CD4-positive, alpha-beta T cell treated with Interleukin-6 at 100 ng/mL for 8 hours (primary cell): ENCODE data around the gene TMPRSS11A.

Source experiments
- DNase-seq: peaks from one replicate; pipeline ENCODE4 v3.0.0-alpha.2; 2020; ENCODE audit warnings: mixed read lengths, low spot score

TMPRSS11A gene

GRCh38 chr4:67869580-67870190 lies 93.6 kb downstream of the TMPRSS11A start:
- no peak for DNase-seq

- DNase-seq, result no peak
Measured at GRCh38 chr4:67861513-67861912, 101.8 kb downstream of the TMPRSS11A start.
